Stimulated activated CD8-positive, alpha-beta memory T cell treated with anti-CD3 and anti-CD28 coated beads, Interleukin-15, amount 100 ng/mL, for 48 hours (primary cell): ENCODE data around the gene XCR1.
A peak's percentile ranks its signal among the peaks of the same experiment; 100 is the strongest.
"Not testable (repeated sequence)": the region's sequence is repeated elsewhere in the genome, so short reads cannot be mapped to it uniquely, and the experiment has no call there.

ENCODE experiments used
- DNase-seq, 2 donors: peaks; one replicate each; pipeline ENCODE4 v3.0.0-alpha.2; 2020; ENCODE audit warnings: low read depth in 2 of 2

XCR1 gene

GRCh38 chr3:46006238-46007032 lies 20.8 kb downstream of the XCR1 start:
- no peak for DNase-seq

GRCh38 chr3:46003706-46004105 lies 23.6 kb downstream of the XCR1 start:
- DNase-seq: not testable (repeated sequence)

GRCh38 chr3:46001178-46001577 lies 26.1 kb downstream of the XCR1 start:
- DNase-seq: no peak

- no peak for DNase-seq
Measured at GRCh38 chr3:45997942-45998341, 29.3 kb downstream of the XCR1 start.

GRCh38 chr3:45997499-45997898 lies 29.8 kb downstream of the XCR1 start:
- not testable (repeated sequence) for DNase-seq

GRCh38 chr3:45995236-45996192 lies 31.8 kb downstream of the XCR1 start, which contains the start of gene FYCO1:
FYCO1 (minus strand) TSS chr3:45995824; CDS start chr3:45984910, 10,914 bp downstream.
- DNase-seq: peak; percentile 82 to 84

- peak in 1 of 2 donors; percentile 52 for DNase-seq
Measured at GRCh38 chr3:45994419-45995235, 32.7 kb downstream of the XCR1 start.

GRCh38 chr3:45993421-45994027 lies 33.8 kb downstream of the XCR1 start:
- DNase-seq: no peak

GRCh38 chr3:45992821-45993221 lies 34.5 kb downstream of the XCR1 start:
- no peak for DNase-seq

GRCh38 chr3:45992133-45992729 lies 35.1 kb downstream of the XCR1 start:
- DNase-seq: no peak

- no peak for DNase-seq
Measured at GRCh38 chr3:45991341-45991740, 35.9 kb downstream of the XCR1 start.

- DNase-seq: no peak
Measured at GRCh38 chr3:45990181-45990580, 37.1 kb downstream of the XCR1 start.

GRCh38 chr3:45988804-45989203 lies 38.5 kb downstream of the XCR1 start:
- no peak for DNase-seq

GRCh38 chr3:45988362-45988761 lies 38.9 kb downstream of the XCR1 start:
- DNase-seq: no peak

GRCh38 chr3:45987368-45988291 lies 39.7 kb downstream of the XCR1 start:
- DNase-seq: no peak

GRCh38 chr3:45986303-45986982 lies 40.8 kb downstream of the XCR1 start:
- no peak for DNase-seq

- DNase-seq: no peak
Measured at GRCh38 chr3:45985532-45986302, 41.6 kb downstream of the XCR1 start.
